ENCODE measurements around the gene ZBTB21.

ZBTB21 gene

GRCh38 chr21:42039911-42040351 is 29.8 kb upstream of the ZBTB21 start:
- H3K27me3 ChIP-seq (replicated peaks; ENCODE audit: insufficient read depth, low read length) = no peaks in the 10 kb centered on the region
- no peaks in the 10 kb centered on the region for H3K9me2 ChIP-seq (replicated peaks; ENCODE audit: insufficient read depth, low read length)
- TF ChIP-seq EZH2phosphoT487 (IDR thresholded peaks at IDR 0.05; ENCODE audit: low read length) = no peak
- TF ChIP-seq, protein P1, sequence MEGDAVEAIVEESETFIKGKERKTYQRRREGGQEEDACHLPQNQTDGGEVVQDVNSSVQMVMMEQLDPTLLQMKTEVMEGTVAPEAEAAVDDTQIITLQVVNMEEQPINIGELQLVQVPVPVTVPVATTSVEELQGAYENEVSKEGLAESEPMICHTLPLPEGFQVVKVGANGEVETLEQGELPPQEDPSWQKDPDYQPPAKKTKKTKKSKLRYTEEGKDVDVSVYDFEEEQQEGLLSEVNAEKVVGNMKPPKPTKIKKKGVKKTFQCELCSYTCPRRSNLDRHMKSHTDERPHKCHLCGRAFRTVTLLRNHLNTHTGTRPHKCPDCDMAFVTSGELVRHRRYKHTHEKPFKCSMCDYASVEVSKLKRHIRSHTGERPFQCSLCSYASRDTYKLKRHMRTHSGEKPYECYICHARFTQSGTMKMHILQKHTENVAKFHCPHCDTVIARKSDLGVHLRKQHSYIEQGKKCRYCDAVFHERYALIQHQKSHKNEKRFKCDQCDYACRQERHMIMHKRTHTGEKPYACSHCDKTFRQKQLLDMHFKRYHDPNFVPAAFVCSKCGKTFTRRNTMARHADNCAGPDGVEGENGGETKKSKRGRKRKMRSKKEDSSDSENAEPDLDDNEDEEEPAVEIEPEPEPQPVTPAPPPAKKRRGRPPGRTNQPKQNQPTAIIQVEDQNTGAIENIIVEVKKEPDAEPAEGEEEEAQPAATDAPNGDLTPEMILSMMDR (IDR thresholded peaks at IDR 0.05; ENCODE audit: low read length) = no peak
- TF ChIP-seq EZH2 (optimal IDR thresholded peaks at IDR 0.05; ENCODE audit: low read depth, low read length) = no peak
- no peak overlapping the region for H3K27ac ChIP-seq (ENCODE audit: low read length)
- no peaks in the 10 kb centered on the region for H3K36me3 ChIP-seq (replicated peaks; ENCODE audit: insufficient read depth, low read length)
- H3K4me2 ChIP-seq (ENCODE audit: low read depth, low read length) = no peak overlapping the region
- peaks cover 1% of the 10 kb centered on the region for H3K79me2 ChIP-seq (ENCODE audit: low read length)
- no peak overlapping the region for H2AFZ ChIP-seq (ENCODE audit: low read length)
- no peak overlapping the region for H3K9ac ChIP-seq (ENCODE audit: low read length)
- H3K4me1 ChIP-seq (ENCODE audit: low read length) = no peaks in the 10 kb centered on the region
- H3K9me3 ChIP-seq (replicated peaks; ENCODE audit: insufficient read depth, low read length) = no peaks in the 10 kb centered on the region
- no peak overlapping the region for H3K4me3 ChIP-seq (ENCODE audit: low read length)
- H4K20me1 ChIP-seq (ENCODE audit: insufficient read depth, low read length) = no peaks in the 10 kb centered on the region
- no peaks in the 10 kb centered on the region for H3F3A ChIP-seq (ENCODE audit: insufficient read depth, low read length)
- DNase-seq = no peak

DNA sequence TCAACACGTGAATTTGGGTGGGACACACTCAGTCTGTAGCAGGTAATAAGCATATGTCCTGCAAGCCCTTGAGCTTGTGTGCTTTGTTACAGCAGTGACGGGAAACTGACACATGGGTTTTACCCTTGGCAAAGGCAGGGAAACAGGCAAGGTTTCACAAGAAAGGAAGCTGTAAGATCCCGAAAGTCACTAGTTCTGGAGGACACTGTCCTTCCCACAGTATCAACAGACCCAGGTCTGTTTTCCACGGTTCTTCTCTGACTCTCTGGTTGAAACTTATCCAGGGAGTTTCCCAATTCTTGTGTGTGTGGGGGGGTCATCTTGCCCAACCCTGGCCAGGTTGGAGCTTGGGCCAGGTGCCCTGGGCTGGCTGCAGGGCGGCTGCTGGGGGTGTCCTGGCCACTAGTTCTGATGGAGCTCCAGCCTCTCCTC is 29.3 kb upstream of the ZBTB21 start:
- no peaks in the 10 kb centered on the region for H3K36me3 ChIP-seq (replicated peaks; ENCODE audit: insufficient read depth, low read length)
- H3F3A ChIP-seq (ENCODE audit: insufficient read depth, low read length) = no peaks in the 10 kb centered on the region
- no peaks in the 10 kb centered on the region for H4K20me1 ChIP-seq (ENCODE audit: insufficient read depth, low read length)
- TF ChIP-seq, protein P1 (IDR thresholded peaks at IDR 0.05; ENCODE audit: low read length) = no peak
- TF ChIP-seq EZH2 (optimal IDR thresholded peaks at IDR 0.05; ENCODE audit: low read depth, low read length) = no peak
- no peaks in the 10 kb centered on the region for H3K4me1 ChIP-seq (ENCODE audit: low read length)
- no peaks in the 10 kb centered on the region for H3K27me3 ChIP-seq (replicated peaks; ENCODE audit: insufficient read depth, low read length)
- no peak overlapping the region for H2AFZ ChIP-seq (ENCODE audit: low read length)
- H3K27ac ChIP-seq (ENCODE audit: low read length) = no peak overlapping the region
- H3K4me3 ChIP-seq (ENCODE audit: low read length) = no peak overlapping the region
- no peaks in the 10 kb centered on the region for H3K9me3 ChIP-seq (replicated peaks; ENCODE audit: insufficient read depth, low read length)
- no peak overlapping the region for H3K4me2 ChIP-seq (ENCODE audit: low read depth, low read length)
- H3K9ac ChIP-seq (ENCODE audit: low read length) = no peak overlapping the region
- DNase-seq = no peak
- peaks cover 6% of the 10 kb centered on the region for H3K79me2 ChIP-seq (ENCODE audit: low read length)
- no peaks in the 10 kb centered on the region for H3K9me2 ChIP-seq (replicated peaks; ENCODE audit: insufficient read depth, low read length)

- Histone ChIP-seq H3K27ac (ENCODE audit: low read length) (no peak overlapping the region), H3K9me3 (replicated peaks; ENCODE audit: insufficient read depth, low read length) (no peaks in the 10 kb centered on the region), H4K20me1 (ENCODE audit: insufficient read depth, low read length) (no peaks in the 10 kb centered on the region), H3K9me2 (replicated peaks; ENCODE audit: insufficient read depth, low read length) (no peaks in the 10 kb centered on the region), H3K27me3 (replicated peaks; ENCODE audit: insufficient read depth, low read length) (no peaks in the 10 kb centered on the region), H3K36me3 (replicated peaks; ENCODE audit: insufficient read depth, low read length) (no peaks in the 10 kb centered on the region), H2AFZ (ENCODE audit: low read length) (no peak overlapping the region), H3K9ac (ENCODE audit: low read length) (no peak overlapping the region), H3K4me2 (ENCODE audit: low read depth, low read length) (no peak overlapping the region), H3K79me2 (ENCODE audit: low read length) (peaks cover 9% of the 10 kb centered on the region), H3K4me3 (ENCODE audit: low read length) (no peak overlapping the region), H3K4me1 (ENCODE audit: low read length) (no peaks in the 10 kb centered on the region), H3F3A (ENCODE audit: insufficient read depth, low read length) (no peaks in the 10 kb centered on the region)
- TF ChIP-seq EZH2phosphoT487 (IDR thresholded peaks at IDR 0.05; ENCODE audit: low read length) (no peak), EZH2 (optimal IDR thresholded peaks at IDR 0.05; ENCODE audit: low read depth, low read length) (no peak)
- no peak for DNase-seq
Observed at GRCh38 chr21:42038826-42039425, 28.8 kb upstream of the ZBTB21 start.

- H3K27me3 ChIP-seq (replicated peaks; ENCODE audit: insufficient read depth, low read length) = no peaks in the 10 kb centered on the region
Observed at GRCh38 chr21:42038393-42038792, 28.2 kb upstream of the ZBTB21 start.

More at GRCh38 chr21:42038393-42038792, 28.2 kb upstream of the ZBTB21 start:
- peaks cover 1% of the 10 kb centered on the region for H3K4me1 ChIP-seq (ENCODE audit: low read length)
- H3K4me3 ChIP-seq (ENCODE audit: low read length) = no peak overlapping the region
- DNase-seq = no peak
- TF ChIP-seq, protein P1 (IDR thresholded peaks at IDR 0.05; ENCODE audit: low read length) = no peak
- no peak for TF ChIP-seq EZH2phosphoT487 (IDR thresholded peaks at IDR 0.05; ENCODE audit: low read length)
- TF ChIP-seq EZH2 (optimal IDR thresholded peaks at IDR 0.05; ENCODE audit: low read depth, low read length) = no peak
- no peak overlapping the region for H3K9ac ChIP-seq (ENCODE audit: low read length)
- no peak overlapping the region for H3K27ac ChIP-seq (ENCODE audit: low read length)
- H3K9me3 ChIP-seq (replicated peaks; ENCODE audit: insufficient read depth, low read length) = no peaks in the 10 kb centered on the region
- no peak overlapping the region for H2AFZ ChIP-seq (ENCODE audit: low read length)
- peaks cover 11% of the 10 kb centered on the region for H3K79me2 ChIP-seq (ENCODE audit: low read length)
- peaks cover under 1% of the 10 kb centered on the region; the same call in 1 of the 2 replicates for H3F3A ChIP-seq (ENCODE audit: insufficient read depth, low read length)
- H3K4me2 ChIP-seq (ENCODE audit: low read depth, low read length) = no peak overlapping the region
- H3K36me3 ChIP-seq (replicated peaks; ENCODE audit: insufficient read depth, low read length) = no peaks in the 10 kb centered on the region
- no peaks in the 10 kb centered on the region for H3K9me2 ChIP-seq (replicated peaks; ENCODE audit: insufficient read depth, low read length)
- H4K20me1 ChIP-seq (ENCODE audit: insufficient read depth, low read length) = no peaks in the 10 kb centered on the region

Measured in MM.1S (cell line).